H1 (cell line): Measurements from ENCODE around the gene SGO2. TPM values are rescaled to one million over a fixed set of nuclear protein-coding genes. Genes with fewer than 3 reads are reported as not detected.

ENCODE experiments used
- ASH2L ChIP-seq: fragments of 200-600, 300-600 bp; sonication (generic); IDR thresholded peaks from one replicate; pipeline ENCODE4 v1.7.1; 2017; ENCODE audit warnings: low read length
- CBX8 ChIP-seq: fragments of 300-800, 300-1000 bp; sonication (generic); IDR thresholded peaks from 2 replicates; pipeline ENCODE4 v1.7.1; 2016; ENCODE audit warnings: low read depth, low read length, borderline replicate concordance
- CEBPB ChIP-seq: IDR thresholded peaks from 2 replicates; pipeline ENCODE4 v1.6.1; 2012; ENCODE audit warnings: low read depth, low read length
- CHD2 ChIP-seq: IDR thresholded peaks from 2 replicates; pipeline ENCODE4 v1.6.1; 2012; ENCODE audit warnings: low read length, improper control_type of control experiment
- CTBP2 ChIP-seq: IDR thresholded peaks from 2 replicates; pipeline ENCODE4 v1.7.0; 2011; ENCODE audit warnings: borderline replicate concordance, mild to moderate bottlenecking, moderate library complexity, mixed read lengths, low read length; ENCODE audit not compliant: insufficient read depth, insufficient read length
- EGR1 ChIP-seq: IDR thresholded peaks from 2 replicates; pipeline ENCODE4 v1.6.1; 2011; ENCODE audit warnings: low read depth, low read length, borderline replicate concordance
- HDAC2 ChIP-seq, 2 experiments: fragments of 300-600 bp in 1 of 2; sonication (generic) in 1 of 2; IDR thresholded peaks; 2 replicates each; pipeline ENCODE4 v1.6.1; 2011 to 2012; ENCODE audit warnings: low read depth in 2 of 2, low read length in 2 of 2, mild to moderate bottlenecking in 2 of 2, moderate library complexity in 2 of 2, borderline replicate concordance in 1 of 2, inconsistent platforms in 1 of 2
- HDAC6 ChIP-seq: IDR thresholded peaks from one replicate; pipeline ENCODE4 v1.7.1; 2012; ENCODE audit warnings: low read depth, mild to moderate bottlenecking, inconsistent platforms, low read length, moderate library complexity
- JUND ChIP-seq: IDR thresholded peaks from 2 replicates; pipeline ENCODE4 v1.6.1; 2011; ENCODE audit warnings: mild to moderate bottlenecking, improper control_type of control experiment, low read length
- KDM1A ChIP-seq: fragments of 200-600, 300-600 bp; sonication (generic); IDR thresholded peaks from 2 replicates; pipeline ENCODE4 v1.7.1; 2016; ENCODE audit warnings: mild to moderate bottlenecking, low read length, borderline replicate concordance
- KDM4A ChIP-seq: IDR thresholded peaks from one replicate; pipeline ENCODE4 v1.7.1; 2012; ENCODE audit warnings: low read depth, mild to moderate bottlenecking, moderate library complexity, low read length, inconsistent platforms; ENCODE audit not compliant: severe bottlenecking
- NRF1 ChIP-seq: IDR thresholded peaks from 2 replicates; pipeline ENCODE4 v1.6.1; 2011; ENCODE audit warnings: mild to moderate bottlenecking, low read depth, low read length, improper control_type of control experiment
- RAD21 ChIP-seq, 2 experiments: IDR thresholded peaks in 1 of 2; conservative IDR thresholded peaks in 1 of 2; 2 replicates each; pipeline ENCODE4 v1.6.1; 2011; ENCODE audit warnings: low read depth in 2 of 2, low read length in 2 of 2, improper control_type of control experiment in 1 of 2, inconsistent platforms in 1 of 2, mild to moderate bottlenecking in 1 of 2, moderate library complexity in 1 of 2
- SAP30 ChIP-seq: fragments of 300-600 bp; sonication (generic); IDR thresholded peaks from 2 replicates; pipeline ENCODE4 v1.7.1; 2012; ENCODE audit warnings: low read length, moderate library complexity, mild to moderate bottlenecking, inconsistent platforms; ENCODE audit not compliant: insufficient read depth, insufficient replicate concordance
- SUZ12 ChIP-seq: fragments of 200-600 bp; sonication (generic); IDR thresholded peaks from 2 replicates; pipeline ENCODE4 v1.6.1; 2012; ENCODE audit warnings: mild to moderate bottlenecking, inconsistent platforms, low read length, moderate library complexity, mixed read lengths
- TEAD4 ChIP-seq: IDR thresholded peaks from 2 replicates; pipeline ENCODE4 v1.6.1; 2012; ENCODE audit warnings: low read depth, low read length, inconsistent platforms, mixed read lengths
- YY1 ChIP-seq: IDR thresholded peaks from 2 replicates; pipeline ENCODE4 v1.6.1; 2011; ENCODE audit warnings: low read depth, mild to moderate bottlenecking, low read length
- polyA plus RNA-seq, 7 experiments: library from polyadenylated mRNA; depleted of rRNA in 3 of 7; stranded (reverse) in 5 of 7; unstranded in 2 of 7; fragments of >200 nt in 5 of 7; fragments of 200-250 nt in 2 of 7; gene quantifications; 1 replicate in 5 of 7; 2 replicates in 1 of 7; 4 replicates in 1 of 7; pipeline versions ENCODE4 v1.2.1 to v1.2.3, GENCODE V29; 2011 to 2013; ENCODE audit warnings: missing spikeins in 2 of 7, mixed read lengths in 2 of 7
- total RNA-seq: library from RNA; stranded (reverse); fragmentation: NEBNext Ultra II Directional; extraction: Animal tissue kit (Norgen Biotek cat#: 25700); gene quantifications from 2 replicates; pipeline ENCODE4 v1.2.1, GENCODE V29; 2021
- TF ChIP-seq, protein P1 (sequence below): IDR thresholded peaks from 2 replicates; pipeline ENCODE4 v1.6.1; 2012; ENCODE audit warnings: inconsistent platforms
- TF ChIP-seq, protein P2 (sequence below), 3 experiments: IDR thresholded peaks; 1 replicate in 2 of 3; 2 replicates in 1 of 3; pipeline versions ENCODE4 v1.5.1 to v1.6.1; 2011; ENCODE audit warnings: low read length in 3 of 3, mild to moderate bottlenecking in 3 of 3, inconsistent platforms in 2 of 3, low read depth in 1 of 3, moderate library complexity in 1 of 3; ENCODE audit not compliant: insufficient read depth in 1 of 3; ENCODE audit errors: control extremely low read depth in 1 of 3

Gene SGO2
- total and polyA plus RNA-seq, 2 of the 8 experiments (the other 6 are each of a cell fraction or from before 2014, with no cell fraction given), result 2.4 to 33.2 TPM

DNA sequence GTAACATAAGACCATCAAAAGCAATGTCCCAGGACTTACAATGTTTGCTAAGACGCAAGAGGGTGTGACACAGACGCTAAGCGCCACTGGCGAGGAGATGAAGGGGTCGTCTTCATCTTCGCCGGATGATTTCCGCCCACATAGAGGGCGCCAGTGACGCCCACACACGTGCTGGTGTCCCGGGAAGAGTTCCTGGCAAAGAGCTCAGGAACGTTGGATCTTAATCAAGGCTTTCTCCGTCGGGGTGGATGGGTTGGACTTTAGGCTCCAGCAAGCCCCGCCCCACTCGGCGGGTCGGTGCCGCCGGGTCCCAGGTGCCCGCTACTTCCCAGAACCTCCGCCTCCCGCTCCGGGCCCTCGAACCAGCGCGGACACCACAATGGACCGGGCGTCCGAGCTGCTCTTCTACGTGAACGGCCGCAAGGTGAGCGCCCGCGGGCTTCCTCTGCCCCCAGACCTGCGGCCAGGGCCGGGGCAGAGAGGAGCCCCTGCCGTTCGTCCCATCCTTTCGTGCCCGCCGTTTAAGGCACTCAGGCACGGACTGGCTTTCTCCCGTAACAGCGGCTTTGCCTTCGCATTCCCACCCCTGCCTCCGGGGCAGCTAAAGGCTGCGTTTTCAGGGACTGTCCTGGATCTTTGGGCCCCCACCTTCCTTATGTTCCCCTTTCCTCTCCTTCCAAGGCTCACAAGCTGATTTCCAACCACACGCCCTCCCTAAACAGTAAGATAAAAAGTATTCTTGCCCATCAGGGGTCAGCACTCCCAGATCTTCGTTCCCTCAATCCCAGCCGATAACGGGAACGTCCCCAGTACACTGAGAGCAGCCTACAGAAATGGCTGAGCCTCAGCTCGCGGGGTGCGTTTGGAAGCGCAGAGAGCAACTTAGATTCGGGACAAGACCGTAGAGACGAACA lies 60.0 kb downstream of the SGO2 start, which contains the start of gene AOX1 (continued):
- TF ChIP-seq HDAC6, result no peak
- no peak for TF ChIP-seq CTBP2
- TF ChIP-seq CBX8, result no peak
- TF ChIP-seq EGR1, result peak; percentile 94
- TF ChIP-seq SUZ12, result 0 out of 2 replicates have a peak, but pooled peaks have one; percentile 19
- no peak for TF ChIP-seq CEBPB
- no peak for TF ChIP-seq TEAD4
- TF ChIP-seq ASH2L, result peak; percentile 81
- TF ChIP-seq, protein P1, sequence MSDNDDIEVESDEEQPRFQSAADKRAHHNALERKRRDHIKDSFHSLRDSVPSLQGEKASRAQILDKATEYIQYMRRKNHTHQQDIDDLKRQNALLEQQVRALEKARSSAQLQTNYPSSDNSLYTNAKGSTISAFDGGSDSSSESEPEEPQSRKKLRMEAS, result peak; percentile 96
- peak; percentile 26; the same call in 1 of the 2 replicates for TF ChIP-seq KDM1A
- TF ChIP-seq, protein P2, sequence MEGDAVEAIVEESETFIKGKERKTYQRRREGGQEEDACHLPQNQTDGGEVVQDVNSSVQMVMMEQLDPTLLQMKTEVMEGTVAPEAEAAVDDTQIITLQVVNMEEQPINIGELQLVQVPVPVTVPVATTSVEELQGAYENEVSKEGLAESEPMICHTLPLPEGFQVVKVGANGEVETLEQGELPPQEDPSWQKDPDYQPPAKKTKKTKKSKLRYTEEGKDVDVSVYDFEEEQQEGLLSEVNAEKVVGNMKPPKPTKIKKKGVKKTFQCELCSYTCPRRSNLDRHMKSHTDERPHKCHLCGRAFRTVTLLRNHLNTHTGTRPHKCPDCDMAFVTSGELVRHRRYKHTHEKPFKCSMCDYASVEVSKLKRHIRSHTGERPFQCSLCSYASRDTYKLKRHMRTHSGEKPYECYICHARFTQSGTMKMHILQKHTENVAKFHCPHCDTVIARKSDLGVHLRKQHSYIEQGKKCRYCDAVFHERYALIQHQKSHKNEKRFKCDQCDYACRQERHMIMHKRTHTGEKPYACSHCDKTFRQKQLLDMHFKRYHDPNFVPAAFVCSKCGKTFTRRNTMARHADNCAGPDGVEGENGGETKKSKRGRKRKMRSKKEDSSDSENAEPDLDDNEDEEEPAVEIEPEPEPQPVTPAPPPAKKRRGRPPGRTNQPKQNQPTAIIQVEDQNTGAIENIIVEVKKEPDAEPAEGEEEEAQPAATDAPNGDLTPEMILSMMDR (IDR thresholded peaks at IDR 0.05; ENCODE audit: control extremely low read depth in 1 of 3, insufficient read depth in 1 of 3, low read depth in 1 of 3, low read length in 3 of 3), result peak in 2 of 3 experiments; percentile 14 to 20; a peak in 2 of 4 replicates
- TF ChIP-seq YY1, result peak; percentile 43; the same call in 1 of the 2 replicates
- no peak for TF ChIP-seq CHD2
- TF ChIP-seq SAP30, result peak; percentile 50
- peak; percentile 96 for TF ChIP-seq KDM4A
- no peak for TF ChIP-seq NRF1
- TF ChIP-seq JUND, result 0 out of 2 replicates have a peak, but pooled peaks have one; percentile 4
- peak; percentile 6 to 8; a peak in 2 of 4 replicates for TF ChIP-seq RAD21 (IDR thresholded peaks at IDR 0.05 in 1 of 2, conservative IDR thresholded peaks at IDR 0.05 in 1 of 2; ENCODE audit: low read depth in 2 of 2, low read length in 2 of 2)
- peak; percentile 29 to 31; a peak in 1 of 4 replicates for TF ChIP-seq HDAC2 (IDR thresholded peaks at IDR 0.05; ENCODE audit: borderline replicate concordance in 1 of 2, low read depth in 2 of 2, low read length in 2 of 2)
